A549 (cell line): ENCODE measurements around the gene TRIM58. TPM values are rescaled to one million over a fixed set of nuclear protein-coding genes. Genes with fewer than 3 reads are reported as not detected.

Experiments
- ATAC-seq, 2 experiments: fragments of 200-7000 bp in 1 of 2; fragments of >200 bp in 1 of 2; cut with Nextera tagmentation in 1 of 2; cut with Tn5 transposase in 1 of 2; 3 replicates each; pipeline versions ENCODE4 v1.8.0 to v1.9.1; 2018 to 2020; ENCODE audit warnings: mild to moderate bottlenecking in 1 of 2, moderate library complexity in 1 of 2
- CTCF ChIA-PET: fragments of 300-600 bp; sonication (Branson Sonifier 250); formaldehyde crosslinking; extraction: SDS; loops from one replicate; lab custom pipeline; 2021; ENCODE audit warnings: antibody characterized with exemption, inconsistent platforms; lab: Yijun Ruan, JAX
- POLR2A ChIA-PET: fragments of 350-600 bp; formaldehyde crosslinking; extraction: SDS; loops from one replicate; lab custom pipeline; 2021; ENCODE audit warnings: antibody characterized with exemption, inconsistent platforms; lab: Yijun Ruan, JAX
- DNase-seq, 2 experiments: peaks; one replicate each; pipeline versions ENCODE4 v3.0.0 to v3.0.0-alpha.2; 2011 to 2016; ENCODE audit warnings: low read depth in 1 of 2, low spot score in 1 of 2
- FAIRE-seq: peaks from 2 replicates; lab custom pipeline; 2011; peaks lifted over from hg19 to GRCh38; lab: Jason Lieb, UNC
- H3K27ac ChIP-seq, 2 experiments: fragments of >200 bp; sonication (Bioruptor Twin); formaldehyde crosslinking; 3 replicates each; pipeline ENCODE4 v1.5.1; 2016 to 2017
- H3K4me1 ChIP-seq: fragments of >200 bp; sonication (Bioruptor Twin); formaldehyde crosslinking; 3 replicates; pipeline ENCODE4 v1.6.1; 2016
- H3K4me2 ChIP-seq: fragments of >200 bp; sonication (Bioruptor Twin); formaldehyde crosslinking; 3 replicates; pipeline ENCODE4 v1.6.1; 2016
- H3K4me3 ChIP-seq: fragments of >200 bp; sonication (Bioruptor Twin); formaldehyde crosslinking; 3 replicates; pipeline ENCODE4 v1.5.1; 2016
- H3K9me3 ChIP-seq: fragments of >200 bp; sonication (Bioruptor Twin); formaldehyde crosslinking; 3 replicates; pipeline ENCODE4 v1.6.1; 2016
- BHLHE40 ChIP-seq: IDR thresholded peaks from 2 replicates; pipeline ENCODE4 v1.6.1; 2012; ENCODE audit warnings: low read depth, low read length, inconsistent platforms
- CBX2 ChIP-seq: fragments of 200-600 bp; sonication (generic); IDR thresholded peaks from 2 replicates; pipeline ENCODE4 v1.6.1; 2016; ENCODE audit warnings: low read depth, mild to moderate bottlenecking, borderline replicate concordance
- CTCF ChIP-seq: fragments of >200 bp; sonication (Bioruptor Twin); formaldehyde crosslinking; IDR thresholded peaks from 3 replicates; pipeline ENCODE4 v1.5.1; 2016
- EHMT2 ChIP-seq: fragments of 200-600 bp; sonication (generic); IDR thresholded peaks from 2 replicates; pipeline ENCODE4 v1.6.1; 2016; ENCODE audit warnings: antibody characterized with exemption, low read depth, mild to moderate bottlenecking, moderate library complexity
- EP300 ChIP-seq, 2 experiments: fragments of >200 bp; sonication (Bioruptor Twin); formaldehyde crosslinking; IDR thresholded peaks; 2 replicates in 1 of 2; 3 replicates in 1 of 2; pipeline ENCODE4 v1.6.1; 2016 to 2017
- FOSB ChIP-seq: fragments of 250-450 bp; sonication (Bioruptor Pico); IDR thresholded peaks from 2 replicates; pipeline ENCODE4 v1.5.0; 2020; ENCODE audit warnings: mild to moderate bottlenecking, moderate library complexity
- HEYL ChIP-seq: fragments of 250-450 bp; sonication (Bioruptor Pico); IDR thresholded peaks from 2 replicates; pipeline ENCODE4 v1.8.0; 2021; ENCODE audit warnings: mild to moderate bottlenecking, moderate library complexity
- HOXB13 ChIP-seq: fragments of 250-450 bp; sonication (Bioruptor Pico); IDR thresholded peaks from 2 replicates; pipeline ENCODE4 v1.5.0; 2020; ENCODE audit warnings: low read depth, mild to moderate bottlenecking, moderate library complexity
- HOXB5 ChIP-seq: fragments of 250-450 bp; sonication (Bioruptor Pico); IDR thresholded peaks from 2 replicates; pipeline ENCODE4 v1.5.0; 2020; ENCODE audit warnings: mild to moderate bottlenecking, moderate library complexity
- JUN ChIP-seq, 2 experiments: fragments of >200 bp; sonication (Bioruptor Twin); formaldehyde crosslinking; IDR thresholded peaks; 2 replicates in 1 of 2; 3 replicates in 1 of 2; pipeline ENCODE4 v1.6.1; 2016 to 2017
- JUNB ChIP-seq: fragments of >200 bp; sonication (Bioruptor Twin); formaldehyde crosslinking; IDR thresholded peaks from 2 replicates; pipeline ENCODE4 v1.6.1; 2016
- KDM1A ChIP-seq: fragments of 200-600 bp; sonication (generic); IDR thresholded peaks from 2 replicates; pipeline ENCODE4 v1.6.1; 2016; ENCODE audit warnings: low read depth, mild to moderate bottlenecking
- KDM5A ChIP-seq: fragments of 200-600 bp; sonication (generic); IDR thresholded peaks from 2 replicates; pipeline ENCODE4 v1.6.1; 2016; ENCODE audit warnings: antibody characterized with exemption, mild to moderate bottlenecking
- NFE2L2 ChIP-seq: fragments of 150-350 bp; conservative IDR thresholded peaks from 2 replicates; pipeline ENCODE4 v1.6.1; 2014; ENCODE audit warnings: low read length
- NR3C1 ChIP-seq: fragments of >200 bp; sonication (Bioruptor Twin); formaldehyde crosslinking; IDR thresholded peaks from 3 replicates; pipeline ENCODE4 v1.6.1; 2017
- PHF8 ChIP-seq: fragments of 200-600 bp; sonication (generic); IDR thresholded peaks from 2 replicates; pipeline ENCODE4 v1.6.1; 2016; ENCODE audit warnings: low read depth, mild to moderate bottlenecking, antibody characterized with exemption, moderate library complexity, borderline replicate concordance
- RAD21 ChIP-seq, 2 experiments: fragments of >200 bp in 1 of 2; sonication (Bioruptor Twin) in 1 of 2; formaldehyde crosslinking in 1 of 2; IDR thresholded peaks in 1 of 2; conservative IDR thresholded peaks in 1 of 2; 2 replicates in 1 of 2; 3 replicates in 1 of 2; pipeline ENCODE4 v1.6.1; 2012 to 2018; ENCODE audit warnings: inconsistent platforms in 1 of 2
- RARB ChIP-seq: fragments of 250-450 bp; sonication (Bioruptor Pico); IDR thresholded peaks from 2 replicates; pipeline ENCODE4 v1.8.0; 2021; ENCODE audit warnings: mild to moderate bottlenecking, moderate library complexity
- RCOR1 ChIP-seq: fragments of 150-350 bp; IDR thresholded peaks from 2 replicates; pipeline ENCODE4 v1.6.1; 2014; ENCODE audit warnings: antibody characterized with exemption, low read length, low read depth
- REST ChIP-seq: fragments of 200-600 bp; sonication (generic); IDR thresholded peaks from 2 replicates; pipeline ENCODE4 v1.6.1; 2016; ENCODE audit warnings: antibody characterized with exemption, mild to moderate bottlenecking, moderate library complexity
- RFX5 ChIP-seq: fragments of 450-650 bp; IDR thresholded peaks from 2 replicates; pipeline ENCODE4 v1.7.1; 2014; ENCODE audit warnings: antibody characterized with exemption, mild to moderate bottlenecking, moderate library complexity
- RNF2 ChIP-seq: fragments of 200-600 bp; sonication (generic); IDR thresholded peaks from 2 replicates; pipeline ENCODE4 v1.6.1; 2016; ENCODE audit warnings: low read depth, mild to moderate bottlenecking, antibody characterized with exemption, moderate library complexity, borderline replicate concordance
- SMC3 ChIP-seq: fragments of >200 bp; sonication (Bioruptor Twin); formaldehyde crosslinking; IDR thresholded peaks from 3 replicates; pipeline ENCODE4 v1.6.1; 2018; ENCODE audit warnings: inconsistent platforms
- TFCP2L1 ChIP-seq: fragments of 250-450 bp; sonication (Bioruptor Pico); IDR thresholded peaks from 2 replicates; pipeline ENCODE4 v1.5.0; 2021; ENCODE audit warnings: mild to moderate bottlenecking
- ZC3H11A ChIP-seq: fragments of 450-650 bp; IDR thresholded peaks from 2 replicates; pipeline ENCODE4 v1.6.1; 2014; ENCODE audit warnings: antibody characterized with exemption, mild to moderate bottlenecking
- ZFP36 ChIP-seq: fragments of 450-650 bp; IDR thresholded peaks from 2 replicates; pipeline ENCODE4 v1.6.1; 2014; ENCODE audit warnings: borderline replicate concordance; ENCODE audit not compliant: partially characterized antibody
- ZSCAN20 ChIP-seq: fragments of 250-450 bp; sonication (Bioruptor Pico); IDR thresholded peaks from 2 replicates; pipeline ENCODE4 v1.8.0; 2022; ENCODE audit warnings: mild to moderate bottlenecking, moderate library complexity
- WGBS: methylation state at CpG from one replicate; pipeline ENCODE4 v1.1.6; 2017; ENCODE audit errors: missing lambda C conversion rate; 5-methylcytosine and 5-hydroxymethylcytosine counted together
- polyA plus RNA-seq, 4 experiments: library from polyadenylated mRNA; depleted of rRNA in 3 of 4; stranded (reverse); fragments of >200 nt; fragmentation: RNase III in 1 of 4; extraction: RNeasy Plus Mini Kit Qiagen cat#74134 plus additional on column Dnase treatment in 1 of 4; gene quantifications; 2 replicates in 3 of 4; 3 replicates in 1 of 4; pipeline ENCODE4 v1.2.3, GENCODE V29; 2011 to 2017

The TRIM58 gene
- polyA plus RNA-seq, 2 of the 4 experiments (the other 2 are of a cell fraction): not detected

GRCh38 chr1:247840818-247841217 is 16.2 kb upstream of the TRIM58 start:
- no peak for DNase-seq

GRCh38 chr1:247841796-247842195 is 15.2 kb upstream of the TRIM58 start, which contains the start of gene OR11L1:
OR11L1 (minus strand) TSS chr1:247841896; CDS start chr1:247841896, 0 bp downstream.
- Histone ChIP-seq H3K4me2 (no peak within 1 kb of the TSS), H3K4me1 (no peaks in the 10 kb centered on the region), H3K9me3 (no peaks in the 10 kb centered on the region), H3K27ac (no peak within 1 kb of the TSS), H3K4me3 (no peak within 1 kb of the TSS)
- ChIA-PET POLR2A (no interaction called here), CTCF (no interaction called here)
- WGBS: 27% methylated on average over 2 of the region's 2 CpGs
- DNase-seq (no peak), ATAC-seq (no peak), FAIRE-seq (no peak)
- TF ChIP-seq NFE2L2 (no peak), TFCP2L1 (no peak), CTCF (no peak), RFX5 (no peak), RNF2 (no peak), RCOR1 (no peak), FOSB (CRISPR knock-in tag) (no peak), SMC3 (no peak), NR3C1 (no peak), HOXB5 (no peak)

More at GRCh38 chr1:247840818-247841217, 16.2 kb upstream of the TRIM58 start:
- no peaks in the 10 kb centered on the region for H3K9me3 ChIP-seq
- no peak overlapping the region for H3K4me3 ChIP-seq
- TF ChIP-seq RARB (CRISPR knock-in tag): no peak
- no peak for TF ChIP-seq JUN (IDR thresholded peaks at IDR 0.05)
- no peak for TF ChIP-seq JUNB
- no peak for TF ChIP-seq BHLHE40
- no peak for TF ChIP-seq KDM5A
- no peak for TF ChIP-seq HOXB13 (CRISPR knock-in tag)
- TF ChIP-seq RCOR1: no peak
- TF ChIP-seq HOXB5: no peak
- TF ChIP-seq PHF8: no peak
- TF ChIP-seq EHMT2: no peak
- TF ChIP-seq ZSCAN20 (CRISPR knock-in tag): no peak
- no peak for ATAC-seq
- H3K4me2 ChIP-seq: no peak overlapping the region
- CTCF ChIA-PET: no interaction called here
- no peaks in the 10 kb centered on the region for H3K4me1 ChIP-seq
- no peak overlapping the region for H3K27ac ChIP-seq
- POLR2A ChIA-PET: no interaction called here
- FAIRE-seq: no peak
- WGBS: 11% methylated on average over 2 of the region's 2 CpGs

- Histone ChIP-seq H3K9me3 (no peaks in the 10 kb centered on the region), H3K4me1 (no peaks in the 10 kb centered on the region), H3K4me3 (no peak overlapping the region), H3K4me2 (no peak overlapping the region), H3K27ac (no peak overlapping the region)
- FAIRE-seq (no peak), DNase-seq (no peak), ATAC-seq (no peak)
- POLR2A ChIA-PET: no interaction called here
- no peak for TF ChIP-seq RNF2
- CTCF ChIA-PET: no interaction called here
- 43% methylated on average over 2 of the region's 2 CpGs for WGBS
These were observed 13.6 kb upstream of the TRIM58 start for GRCh38 chr1:247843411-247843810.

GRCh38 chr1:247845011-247845692 is 11.8 kb upstream of the TRIM58 start:
- FAIRE-seq (no peak), ATAC-seq (no peak), DNase-seq (no peak)
- Histone ChIP-seq H3K27ac (no peak overlapping the region), H3K9me3 (no peaks in the 10 kb centered on the region), H3K4me3 (no peak overlapping the region), H3K4me1 (no peaks in the 10 kb centered on the region), H3K4me2 (no peak overlapping the region)
- TF ChIP-seq TFCP2L1 (no peak), REST (no peak), RFX5 (no peak), EP300 (IDR thresholded peaks at IDR 0.05) (no peak), KDM1A (no peak), ZFP36 (no peak), ZC3H11A (no peak), CBX2 (no peak), HEYL (CRISPR knock-in tag) (no peak), NR3C1 (no peak), RAD21 (conservative IDR thresholded peaks at IDR 0.05 in 1 of 2, IDR thresholded peaks at IDR 0.05 in 1 of 2) (no peak), ZSCAN20 (CRISPR knock-in tag) (no peak)
- ChIA-PET POLR2A (no interaction called here), CTCF (no interaction called here)
- 19% methylated on average over 12 of the region's 12 CpGs for WGBS
